Measurements from ENCODE around the gene SDCCAG8.

Gene SDCCAG8

GRCh38 chr1:243471026-243471685, 215.3 kb downstream of the SDCCAG8 start:
- Histone ChIP-seq H3K9ac (ENCODE audit: low read length) (no peak overlapping the region), H3K4me3 (ENCODE audit: low read length) (no peak overlapping the region), H3K27me3 (ENCODE audit: control insufficient read depth, insufficient read depth, low read length) (no peaks in the 10 kb centered on the region), H3K27ac (ENCODE audit: low read depth, low read length) (no peak overlapping the region), H3K4me1 (ENCODE audit: control insufficient read depth, insufficient read depth, low read length) (peaks cover 10% of the 10 kb centered on the region), H3K36me3 (ENCODE audit: control insufficient read depth, insufficient read depth, low read length) (no peaks in the 10 kb centered on the region)

DNA sequence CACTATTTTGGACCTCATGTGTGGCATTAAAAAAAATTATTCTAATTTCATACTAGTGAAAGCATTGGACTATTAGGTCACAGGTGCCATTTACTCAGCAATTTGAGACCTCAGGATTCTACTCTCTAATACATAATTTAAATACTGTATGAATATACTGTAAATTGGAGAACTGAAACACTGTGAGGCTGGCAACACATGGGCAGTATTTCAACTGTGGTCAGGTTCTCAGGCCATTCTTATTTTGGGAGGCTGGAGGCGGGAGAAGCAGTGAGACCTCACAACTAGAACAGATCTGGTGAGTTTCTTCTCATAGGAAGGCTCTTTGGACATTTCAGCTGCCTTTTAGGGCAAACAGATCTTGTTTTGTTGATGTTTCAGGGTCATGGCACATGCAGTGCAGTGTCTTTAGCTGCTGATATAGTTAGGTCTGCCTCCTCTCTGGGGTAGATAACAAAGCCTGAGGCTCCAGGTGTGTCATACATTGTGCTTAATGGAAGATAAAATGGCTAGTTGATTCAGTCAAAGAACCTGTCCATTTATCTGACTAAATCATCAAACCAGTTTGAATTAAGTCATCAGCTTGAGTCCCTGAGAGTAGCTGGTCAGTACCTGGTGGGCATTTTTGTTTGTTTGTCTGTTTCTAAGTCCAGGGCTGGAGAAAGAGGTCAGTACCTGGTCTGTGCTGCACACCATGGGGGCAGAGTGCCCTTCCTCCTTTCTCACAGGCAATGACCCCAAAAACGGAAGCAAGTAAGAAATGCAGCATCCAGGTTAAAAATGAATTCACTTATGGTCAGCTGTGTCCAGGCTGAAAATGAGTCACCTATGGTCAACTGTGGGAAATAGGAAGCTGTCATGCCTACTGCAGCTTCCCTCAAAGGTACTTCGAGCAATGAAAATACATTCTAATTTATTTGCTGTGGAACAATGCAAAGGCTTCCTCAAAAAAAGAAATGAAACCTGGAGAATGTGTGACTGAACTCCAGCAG, 216.2 kb downstream of the SDCCAG8 start:
- Histone ChIP-seq H3K27me3 (ENCODE audit: control insufficient read depth, insufficient read depth, low read length) (no peaks in the 10 kb centered on the region), H3K27ac (ENCODE audit: low read depth, low read length) (no peak overlapping the region), H3K4me3 (ENCODE audit: low read length) (no peak overlapping the region), H3K36me3 (ENCODE audit: control insufficient read depth, insufficient read depth, low read length) (no peaks in the 10 kb centered on the region), H3K4me1 (ENCODE audit: control insufficient read depth, insufficient read depth, low read length) (peaks cover 10% of the 10 kb centered on the region), H3K9ac (ENCODE audit: low read length) (no peak overlapping the region)

- H3K36me3 ChIP-seq (ENCODE audit: control insufficient read depth, insufficient read depth, low read length) = no peaks in the 10 kb centered on the region
- no peak overlapping the region for H3K27ac ChIP-seq (ENCODE audit: low read depth, low read length)
- no peak overlapping the region for H3K9ac ChIP-seq (ENCODE audit: low read length)
- peak overlapping the region; percentile 32 for H3K4me3 ChIP-seq (ENCODE audit: low read length)
- no peaks in the 10 kb centered on the region for H3K27me3 ChIP-seq (ENCODE audit: control insufficient read depth, insufficient read depth, low read length)
- H3K4me1 ChIP-seq (ENCODE audit: control insufficient read depth, insufficient read depth, low read length) = peaks cover 10% of the 10 kb centered on the region
Observed at GRCh38 chr1:243473227-243474135, 217.6 kb downstream of the SDCCAG8 start.

DNA sequence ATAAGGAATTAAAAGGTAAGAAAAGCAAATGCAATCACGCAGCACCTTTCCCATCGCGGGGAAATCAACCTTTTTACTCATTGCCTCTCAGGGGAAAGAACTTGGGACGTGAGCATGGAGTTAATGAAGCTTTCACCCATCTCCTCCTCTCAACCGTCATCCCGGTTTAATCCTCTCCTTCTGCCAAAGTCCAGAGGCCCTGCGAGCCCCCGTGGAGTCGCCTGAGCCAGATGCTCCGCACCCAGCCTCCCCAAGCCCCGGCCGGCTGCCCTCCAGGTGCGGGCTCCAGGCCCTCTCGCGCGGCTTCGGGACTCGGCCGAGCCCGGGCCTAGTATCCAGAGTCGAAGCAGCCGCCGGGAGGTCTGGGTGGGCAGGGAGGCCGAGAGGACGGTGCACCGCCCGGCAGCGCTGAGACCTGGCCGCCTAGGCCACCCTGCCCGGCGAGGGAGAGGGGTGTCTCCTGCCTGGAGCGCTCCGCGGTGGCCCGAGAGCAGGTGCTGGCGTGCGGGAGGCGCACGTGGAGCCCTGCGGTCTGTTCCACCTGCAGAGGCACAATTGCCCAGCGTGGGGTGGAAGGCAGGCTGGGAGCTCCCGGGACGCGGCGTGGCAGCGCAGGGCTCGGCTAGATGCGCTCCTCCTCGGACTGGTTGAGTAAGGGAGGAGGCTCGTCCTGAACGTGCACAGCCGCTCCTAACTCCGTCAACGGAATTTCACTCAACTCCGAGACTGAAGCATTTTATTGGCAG, 218.5 kb downstream of the SDCCAG8 start:
- H3K27me3 ChIP-seq (ENCODE audit: control insufficient read depth, insufficient read depth, low read length) = no peaks in the 10 kb centered on the region
- no peak overlapping the region for H3K27ac ChIP-seq (ENCODE audit: low read depth, low read length)
- peaks cover 10% of the 10 kb centered on the region for H3K4me1 ChIP-seq (ENCODE audit: control insufficient read depth, insufficient read depth, low read length)
- H3K4me3 ChIP-seq (ENCODE audit: low read length) = peak overlapping the region; percentile 32
- no peaks in the 10 kb centered on the region for H3K36me3 ChIP-seq (ENCODE audit: control insufficient read depth, insufficient read depth, low read length)
- H3K9ac ChIP-seq (ENCODE audit: low read length) = no peak overlapping the region

DNA sequence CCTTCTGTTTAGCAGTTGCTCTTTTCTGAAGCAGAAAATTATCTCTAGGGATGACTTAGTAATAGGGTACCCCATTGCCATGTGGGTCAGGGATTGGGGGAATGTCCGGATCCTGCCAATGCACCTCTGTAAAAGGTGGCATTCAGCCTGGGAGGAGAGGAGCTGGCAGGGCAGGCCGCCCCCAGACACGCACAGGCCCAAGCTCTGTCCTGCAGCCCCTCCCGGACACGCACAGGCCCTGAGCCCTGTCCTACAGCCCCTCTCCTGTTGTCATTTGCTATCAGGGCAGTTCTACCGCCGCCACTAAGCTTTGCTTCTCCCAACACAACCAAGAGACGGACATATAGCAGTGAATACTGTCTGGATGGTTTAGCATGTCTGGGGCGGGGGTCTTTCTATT, 219.1 kb downstream of the SDCCAG8 start:
- no peaks in the 10 kb centered on the region for H3K27me3 ChIP-seq (ENCODE audit: control insufficient read depth, insufficient read depth, low read length)
- H3K9ac ChIP-seq (ENCODE audit: low read length) = no peak overlapping the region
- H3K4me1 ChIP-seq (ENCODE audit: control insufficient read depth, insufficient read depth, low read length) = peaks cover 10% of the 10 kb centered on the region
- H3K27ac ChIP-seq (ENCODE audit: low read depth, low read length) = no peak overlapping the region
- H3K36me3 ChIP-seq (ENCODE audit: control insufficient read depth, insufficient read depth, low read length) = no peaks in the 10 kb centered on the region
- H3K4me3 ChIP-seq (ENCODE audit: low read length) = no peak overlapping the region

DNA sequence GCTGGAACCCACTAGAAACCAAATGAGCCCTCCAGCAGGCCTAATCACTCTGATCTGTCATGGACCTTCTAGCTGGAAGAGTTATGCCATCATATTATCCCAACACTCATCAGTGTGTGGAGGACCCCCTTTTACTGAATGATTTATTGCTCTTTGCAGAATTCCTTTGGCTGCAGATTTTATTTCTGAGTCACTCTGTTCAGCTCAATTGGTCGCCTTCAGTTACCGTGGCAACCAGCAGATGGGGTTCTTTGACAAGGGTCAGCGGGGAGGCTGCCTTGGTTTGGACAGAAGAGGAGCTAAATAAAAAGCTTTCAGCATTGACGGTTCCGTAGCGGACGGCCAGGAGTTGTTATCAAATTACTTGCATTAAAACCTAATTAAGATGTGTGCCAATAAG, 220.1 kb downstream of the SDCCAG8 start:
- Histone ChIP-seq H3K4me1 (ENCODE audit: control insufficient read depth, insufficient read depth, low read length) (peaks cover 10% of the 10 kb centered on the region), H3K9ac (ENCODE audit: low read length) (no peak overlapping the region), H3K4me3 (ENCODE audit: low read length) (no peak overlapping the region), H3K36me3 (ENCODE audit: control insufficient read depth, insufficient read depth, low read length) (no peaks in the 10 kb centered on the region), H3K27me3 (ENCODE audit: control insufficient read depth, insufficient read depth, low read length) (no peaks in the 10 kb centered on the region), H3K27ac (ENCODE audit: low read depth, low read length) (no peak overlapping the region)

DNA sequence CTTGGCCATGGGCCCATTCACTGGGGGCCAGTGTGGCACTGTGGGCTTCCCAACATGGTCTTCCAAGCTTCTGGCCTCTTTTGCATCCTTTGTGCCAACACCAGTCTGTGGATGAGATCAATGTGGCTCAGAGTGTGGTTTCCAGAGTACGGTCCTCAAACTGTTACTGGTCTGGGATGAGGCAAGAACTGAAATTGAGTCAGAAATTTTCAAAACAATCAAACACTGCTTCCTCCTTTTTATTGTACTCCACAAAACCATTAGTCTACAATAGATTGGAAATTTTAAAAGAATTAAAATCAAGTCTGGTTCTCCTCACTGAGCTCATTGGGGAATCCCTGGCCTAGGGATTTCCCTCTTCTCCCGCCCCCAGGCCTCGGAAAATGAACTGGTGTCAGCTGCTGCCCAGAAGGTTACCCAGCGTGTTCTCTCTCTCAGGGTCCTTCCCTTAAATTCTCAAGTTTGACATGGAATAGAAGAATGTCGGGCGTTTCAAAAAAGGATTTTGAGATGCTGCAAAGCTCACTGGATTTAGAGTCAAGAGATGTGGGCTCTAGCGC, 222.0 kb downstream of the SDCCAG8 start:
- Histone ChIP-seq H3K4me1 (ENCODE audit: control insufficient read depth, insufficient read depth, low read length) (peaks cover 2% of the 10 kb centered on the region), H3K4me3 (ENCODE audit: low read length) (no peak overlapping the region), H3K9ac (ENCODE audit: low read length) (no peak overlapping the region)

DNA sequence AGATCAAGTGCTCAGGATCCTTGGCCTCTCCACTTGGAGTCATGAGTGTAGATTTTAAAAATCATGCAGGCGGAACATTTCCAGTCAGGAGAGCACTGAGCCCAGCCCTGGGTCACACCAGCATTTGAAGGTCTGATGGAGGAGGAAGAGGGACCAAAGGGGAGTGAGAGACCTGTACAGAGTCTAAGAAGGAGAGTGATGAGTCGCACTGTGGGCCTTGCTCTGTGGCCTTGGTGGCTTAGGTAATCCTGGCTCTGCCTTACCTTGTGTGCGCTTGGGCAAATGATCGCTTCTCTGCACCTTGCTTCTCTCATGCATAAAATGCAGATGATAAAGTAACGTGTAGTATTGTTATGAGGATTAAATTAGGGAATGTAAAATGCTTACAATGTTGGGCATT, 225.3 kb downstream of the SDCCAG8 start:
- Histone ChIP-seq H3K27me3 (ENCODE audit: control insufficient read depth, insufficient read depth, low read length) (no peaks in the 10 kb centered on the region), H3K4me3 (ENCODE audit: low read length) (no peak overlapping the region), H3K36me3 (ENCODE audit: control insufficient read depth, insufficient read depth, low read length) (no peaks in the 10 kb centered on the region), H3K9ac (ENCODE audit: low read length) (no peak overlapping the region), H3K27ac (ENCODE audit: low read depth, low read length) (no peak overlapping the region), H3K4me1 (ENCODE audit: control insufficient read depth, insufficient read depth, low read length) (no peaks in the 10 kb centered on the region)

More for the DNA sequence above, 222.0 kb downstream of the SDCCAG8 start:
- Histone ChIP-seq H3K27ac (ENCODE audit: low read depth, low read length) (no peak overlapping the region), H3K36me3 (ENCODE audit: control insufficient read depth, insufficient read depth, low read length) (no peaks in the 10 kb centered on the region), H3K27me3 (ENCODE audit: control insufficient read depth, insufficient read depth, low read length) (no peaks in the 10 kb centered on the region)

GRCh38 chr1:243482141-243483022, 226.5 kb downstream of the SDCCAG8 start:
- Histone ChIP-seq H3K27ac (ENCODE audit: low read depth, low read length) (no peak overlapping the region), H3K36me3 (ENCODE audit: control insufficient read depth, insufficient read depth, low read length) (no peaks in the 10 kb centered on the region), H3K9ac (ENCODE audit: low read length) (no peak overlapping the region), H3K4me3 (ENCODE audit: low read length) (peak overlapping the region; percentile 68), H3K4me1 (ENCODE audit: control insufficient read depth, insufficient read depth, low read length) (no peaks in the 10 kb centered on the region), H3K27me3 (ENCODE audit: control insufficient read depth, insufficient read depth, low read length) (no peaks in the 10 kb centered on the region)

- no peaks in the 10 kb centered on the region for H3K36me3 ChIP-seq (ENCODE audit: control insufficient read depth, insufficient read depth, low read length)
- no peaks in the 10 kb centered on the region for H3K27me3 ChIP-seq (ENCODE audit: control insufficient read depth, insufficient read depth, low read length)
- H3K27ac ChIP-seq (ENCODE audit: low read depth, low read length) = no peak overlapping the region
- H3K4me1 ChIP-seq (ENCODE audit: control insufficient read depth, insufficient read depth, low read length) = no peaks in the 10 kb centered on the region
- peak overlapping the region; percentile 49 for H3K9ac ChIP-seq (ENCODE audit: low read length)
- peak overlapping the region; percentile 68 for H3K4me3 ChIP-seq (ENCODE audit: low read length)
Observed at GRCh38 chr1:243483071-243483771, 227.4 kb downstream of the SDCCAG8 start.

Data from rectal smooth muscle tissue (tissue), 1 donor.